IPS DF 19.7 (cell line): ENCODE measurements around the gene NCBP3.

ENCODE experiments used
- DNase-seq: peaks from one replicate; pipeline ENCODE4 v3.0.0-alpha.2; 2013; ENCODE audit warnings: low read depth, low spot score

The NCBP3 gene, protein sequence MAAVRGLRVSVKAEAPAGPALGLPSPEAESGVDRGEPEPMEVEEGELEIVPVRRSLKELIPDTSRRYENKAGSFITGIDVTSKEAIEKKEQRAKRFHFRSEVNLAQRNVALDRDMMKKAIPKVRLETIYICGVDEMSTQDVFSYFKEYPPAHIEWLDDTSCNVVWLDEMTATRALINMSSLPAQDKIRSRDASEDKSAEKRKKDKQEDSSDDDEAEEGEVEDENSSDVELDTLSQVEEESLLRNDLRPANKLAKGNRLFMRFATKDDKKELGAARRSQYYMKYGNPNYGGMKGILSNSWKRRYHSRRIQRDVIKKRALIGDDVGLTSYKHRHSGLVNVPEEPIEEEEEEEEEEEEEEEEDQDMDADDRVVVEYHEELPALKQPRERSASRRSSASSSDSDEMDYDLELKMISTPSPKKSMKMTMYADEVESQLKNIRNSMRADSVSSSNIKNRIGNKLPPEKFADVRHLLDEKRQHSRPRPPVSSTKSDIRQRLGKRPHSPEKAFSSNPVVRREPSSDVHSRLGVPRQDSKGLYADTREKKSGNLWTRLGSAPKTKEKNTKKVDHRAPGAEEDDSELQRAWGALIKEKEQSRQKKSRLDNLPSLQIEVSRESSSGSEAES

DNA sequence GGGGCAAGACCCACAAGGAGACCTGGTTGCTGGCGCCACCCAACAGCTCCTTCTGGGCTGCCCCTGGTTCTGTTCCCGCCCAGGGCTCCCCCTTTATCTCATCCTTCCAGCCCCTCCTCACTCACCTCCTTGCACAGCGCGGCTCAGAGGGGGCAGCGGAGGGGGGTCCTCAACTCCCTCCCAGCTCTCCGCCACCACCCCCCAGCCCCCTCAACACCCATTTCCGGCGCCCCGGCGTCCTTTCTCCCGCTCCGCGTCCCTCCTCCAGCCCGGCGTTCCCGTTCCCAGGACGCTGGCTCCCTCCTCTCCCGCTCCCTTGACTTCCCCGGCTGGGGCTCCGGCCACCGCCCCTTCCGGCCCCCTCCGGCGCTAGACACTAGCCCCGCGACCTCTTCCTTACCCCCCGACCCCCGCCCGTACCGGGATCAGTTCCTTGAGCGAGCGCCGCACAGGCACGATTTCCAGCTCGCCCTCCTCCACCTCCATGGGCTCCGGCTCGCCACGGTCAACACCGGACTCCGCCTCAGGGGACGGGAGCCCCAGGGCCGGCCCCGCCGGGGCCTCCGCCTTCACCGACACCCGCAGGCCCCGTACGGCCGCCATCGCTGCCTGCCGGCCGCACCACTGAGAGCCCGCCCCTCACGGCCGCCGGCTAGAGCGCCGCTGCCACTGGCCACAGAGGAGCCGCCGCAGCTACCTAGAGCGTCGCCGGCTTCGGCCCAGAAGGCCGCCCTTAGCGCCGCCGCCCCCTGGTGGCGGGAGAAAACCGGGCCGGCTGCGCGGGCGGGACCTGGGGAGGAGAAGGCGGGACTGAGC lies at the start of gene NCBP3:
Gene NCBP3, minus strand, starts transcription at position 626 of the 816 bp plus-strand sequence. Its CDS starts 23 bp downstream, at position 603.
- no peak for DNase-seq

DNA sequence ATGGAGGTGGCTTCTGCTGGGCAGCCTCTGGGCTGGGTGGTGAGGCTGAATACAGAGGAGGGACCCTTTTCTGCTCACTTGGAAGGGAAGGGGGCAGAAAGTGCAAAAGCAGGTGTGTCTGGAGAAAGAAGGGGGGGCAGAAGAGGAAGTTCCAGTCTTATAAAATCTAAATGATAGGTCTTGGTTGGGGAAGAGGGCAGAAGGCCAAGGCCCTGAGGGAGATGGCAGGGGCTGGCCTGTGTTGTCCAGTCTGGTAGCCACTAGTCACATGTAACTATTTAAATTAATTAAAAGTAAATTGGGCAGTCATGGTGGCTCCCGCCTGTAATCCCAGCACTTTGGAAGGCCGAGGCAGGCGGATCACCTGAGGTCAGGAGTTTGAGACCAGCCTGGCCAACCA lies 49.3 kb upstream of the NCBP3 start:
- no peak for DNase-seq

DNA sequence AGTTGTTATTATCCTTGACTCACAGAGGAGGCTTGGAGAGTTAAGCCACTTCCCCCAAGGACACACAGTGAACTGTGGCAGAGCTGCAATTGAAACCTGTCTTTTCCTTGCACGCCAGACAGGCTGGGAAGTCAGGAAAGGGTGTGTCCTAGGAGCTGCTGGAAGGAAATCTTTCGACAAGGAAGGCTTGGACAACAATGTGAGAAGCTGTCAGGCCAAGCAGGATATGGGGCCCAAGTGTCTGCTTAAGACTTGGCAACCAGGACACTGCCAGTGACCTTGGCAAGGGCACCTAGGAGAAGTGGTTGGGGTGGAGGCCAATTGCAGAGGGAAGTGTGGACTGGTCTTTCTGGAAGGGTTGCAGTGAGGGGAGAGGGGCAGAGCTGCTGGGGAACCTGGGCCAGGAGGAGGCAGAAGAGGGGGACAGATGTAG lies 48.9 kb upstream of the NCBP3 start:
- no peak for DNase-seq

DNA sequence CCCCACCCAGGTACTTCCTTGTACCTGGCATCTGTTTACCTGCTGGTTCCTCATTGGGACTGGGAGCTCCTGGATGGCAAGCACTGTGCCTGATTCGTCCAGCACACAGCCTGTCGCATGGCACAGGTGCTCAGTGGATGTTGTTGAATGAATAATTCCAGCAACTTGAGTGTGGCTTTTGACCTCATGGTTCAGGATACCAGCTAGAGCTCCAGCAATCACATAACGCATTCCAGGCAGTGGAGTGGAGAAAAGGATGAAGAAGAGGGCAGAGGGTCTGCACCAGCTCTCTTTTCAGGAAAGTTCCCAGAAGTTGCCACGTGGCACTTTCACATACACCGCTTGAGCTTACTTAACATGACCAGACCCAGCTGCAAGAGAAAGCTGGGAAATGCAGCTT lies 48.1 kb upstream of the NCBP3 start:
- DNase-seq, result no peak

DNA sequence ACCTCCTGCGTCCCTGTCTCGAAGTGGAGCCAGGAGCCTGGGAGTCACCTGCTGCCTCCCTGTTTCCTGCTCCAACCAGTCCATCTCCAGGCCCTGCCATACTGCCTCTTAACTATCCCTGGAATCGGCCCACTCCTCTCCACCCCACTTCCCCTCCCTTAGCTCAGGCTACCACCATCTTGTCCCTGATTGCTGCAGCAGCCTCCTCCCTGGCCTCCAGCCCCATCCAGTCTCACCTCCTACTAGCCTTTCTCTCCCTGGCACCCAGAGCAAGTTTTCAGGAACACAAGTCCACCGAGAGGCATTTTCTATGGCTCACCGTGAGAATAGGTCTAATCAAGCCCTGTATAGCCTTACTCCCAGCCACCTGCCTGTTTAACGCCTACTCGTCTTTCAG lies 47.7 kb upstream of the NCBP3 start:
- DNase-seq, result no peak

DNA sequence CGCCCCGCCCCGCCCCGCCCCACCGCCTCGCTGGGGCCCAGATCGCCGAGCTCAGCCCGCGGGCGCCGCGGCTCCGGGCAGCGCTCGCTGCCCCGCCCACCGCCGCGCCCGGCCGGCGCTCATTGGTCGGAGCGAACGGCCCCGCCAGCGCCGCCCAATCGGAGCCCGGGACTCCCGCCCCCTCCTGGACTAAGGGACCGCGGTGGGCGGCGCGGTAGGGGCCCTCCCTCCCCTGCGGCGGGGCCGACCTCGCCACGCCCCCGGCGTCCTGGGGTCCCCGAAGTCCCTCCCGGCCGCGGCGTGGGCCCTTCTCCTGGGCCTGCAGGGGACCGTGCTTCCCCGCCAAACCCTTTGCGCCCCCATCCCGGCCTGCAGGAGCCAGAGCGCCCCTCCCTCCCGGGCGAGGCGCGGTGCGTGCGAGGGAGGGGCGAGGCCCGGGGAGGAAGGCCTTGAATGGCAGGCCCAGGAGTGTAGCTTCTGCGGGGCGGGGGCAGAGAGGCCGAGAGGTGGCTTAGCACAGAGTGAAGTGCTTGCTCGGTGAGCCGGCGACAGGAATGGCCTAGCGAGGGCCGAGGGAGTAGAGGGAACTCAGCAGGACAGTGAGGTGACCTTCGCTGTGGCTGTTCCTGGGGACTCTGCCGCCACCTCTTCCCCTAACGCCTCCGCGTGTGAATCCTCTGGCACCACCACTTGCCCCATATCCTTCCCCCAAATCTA lies 47.1 kb upstream of the NCBP3 start, which contains the start of gene CAMKK1:
Gene CAMKK1, minus strand, starts transcription at position 51 of the 717 bp plus-strand sequence. CDS start 7,366 bp downstream, outside the sequence.
- DNase-seq, result no peak

DNA sequence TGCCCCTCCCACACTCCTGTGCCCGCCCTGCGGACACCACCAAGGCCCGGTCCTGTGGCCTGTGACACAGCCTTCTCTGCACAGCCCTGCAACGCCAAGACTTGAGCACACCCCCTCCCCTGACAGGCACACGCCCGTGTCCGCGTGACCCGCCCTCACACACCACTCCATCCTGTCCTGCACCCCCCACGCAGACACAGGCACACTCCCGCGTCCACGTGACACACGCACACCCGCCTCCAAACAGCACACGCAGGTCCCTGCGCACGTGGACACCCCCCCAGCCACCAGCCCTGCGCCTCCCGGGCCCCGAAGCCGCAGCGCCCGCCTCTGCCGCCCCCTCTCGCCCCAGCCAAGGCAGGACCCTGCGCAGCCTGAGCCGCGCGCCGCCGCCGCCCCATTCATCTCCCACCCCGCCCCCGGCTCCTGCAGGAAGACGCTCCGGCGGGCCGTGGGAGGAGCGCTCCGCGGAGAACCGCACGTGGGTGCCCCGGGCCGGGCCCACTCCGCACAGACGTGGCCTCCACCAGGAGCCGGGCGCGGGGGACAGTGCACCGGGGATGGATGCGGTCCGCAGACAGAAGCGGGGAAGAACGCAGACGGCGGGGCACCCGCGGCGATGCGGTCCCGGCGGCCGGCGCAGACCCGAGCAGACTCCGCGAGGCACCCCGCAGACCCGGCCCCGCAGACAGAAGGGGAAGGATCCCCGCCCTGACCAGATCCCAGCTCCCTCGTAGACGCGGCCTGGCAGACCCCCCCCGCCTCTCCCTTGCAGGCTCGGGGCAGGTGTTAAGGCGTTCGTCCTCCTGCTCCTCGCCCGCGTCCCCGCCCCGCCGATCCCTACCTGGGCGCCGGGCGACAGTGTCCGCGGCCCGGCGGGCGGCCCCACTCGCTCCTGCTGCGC lies 46.3 kb upstream of the NCBP3 start:
- no peak for DNase-seq

DNA sequence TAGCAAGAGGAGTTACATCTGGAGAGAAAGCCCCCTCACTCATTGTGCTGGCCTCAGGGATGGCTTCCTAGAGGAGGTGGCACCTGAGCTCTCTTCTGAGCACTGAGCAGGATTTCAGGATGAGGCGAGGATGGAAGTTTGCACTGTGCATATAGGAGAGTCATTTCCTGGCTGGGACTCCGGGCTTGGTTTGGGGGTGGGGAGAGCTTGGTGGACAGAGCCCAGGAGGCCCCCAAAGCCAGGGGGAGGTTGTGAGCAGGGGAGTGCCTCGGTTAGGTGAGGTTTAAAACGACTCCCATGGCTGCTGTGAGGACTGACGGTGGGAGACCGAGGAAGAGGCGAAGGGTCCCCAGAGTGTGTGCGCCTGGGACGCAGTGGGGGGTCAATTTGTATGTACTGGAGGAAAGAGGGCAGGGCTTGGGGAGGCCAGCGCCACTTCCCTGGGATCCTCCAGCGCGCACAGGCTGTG lies 45.6 kb upstream of the NCBP3 start:
- DNase-seq, result no peak

DNA sequence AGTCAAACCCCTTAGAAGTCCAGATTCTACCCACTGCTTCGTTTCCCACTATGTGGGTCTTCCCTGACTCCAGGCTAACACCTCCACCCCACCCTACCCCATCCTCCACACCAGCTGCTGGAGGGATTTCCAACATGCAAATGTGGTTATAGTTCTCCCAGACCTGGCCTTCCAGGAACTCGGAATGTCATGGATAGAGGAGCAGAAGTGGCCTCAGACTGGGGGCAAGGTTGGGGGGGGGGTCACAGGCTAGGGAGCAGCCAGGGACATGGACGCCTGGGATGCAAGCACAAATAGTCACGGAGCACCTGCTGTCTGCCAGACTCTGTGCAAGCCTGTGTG lies 44.8 kb upstream of the NCBP3 start:
- no peak for DNase-seq

DNA sequence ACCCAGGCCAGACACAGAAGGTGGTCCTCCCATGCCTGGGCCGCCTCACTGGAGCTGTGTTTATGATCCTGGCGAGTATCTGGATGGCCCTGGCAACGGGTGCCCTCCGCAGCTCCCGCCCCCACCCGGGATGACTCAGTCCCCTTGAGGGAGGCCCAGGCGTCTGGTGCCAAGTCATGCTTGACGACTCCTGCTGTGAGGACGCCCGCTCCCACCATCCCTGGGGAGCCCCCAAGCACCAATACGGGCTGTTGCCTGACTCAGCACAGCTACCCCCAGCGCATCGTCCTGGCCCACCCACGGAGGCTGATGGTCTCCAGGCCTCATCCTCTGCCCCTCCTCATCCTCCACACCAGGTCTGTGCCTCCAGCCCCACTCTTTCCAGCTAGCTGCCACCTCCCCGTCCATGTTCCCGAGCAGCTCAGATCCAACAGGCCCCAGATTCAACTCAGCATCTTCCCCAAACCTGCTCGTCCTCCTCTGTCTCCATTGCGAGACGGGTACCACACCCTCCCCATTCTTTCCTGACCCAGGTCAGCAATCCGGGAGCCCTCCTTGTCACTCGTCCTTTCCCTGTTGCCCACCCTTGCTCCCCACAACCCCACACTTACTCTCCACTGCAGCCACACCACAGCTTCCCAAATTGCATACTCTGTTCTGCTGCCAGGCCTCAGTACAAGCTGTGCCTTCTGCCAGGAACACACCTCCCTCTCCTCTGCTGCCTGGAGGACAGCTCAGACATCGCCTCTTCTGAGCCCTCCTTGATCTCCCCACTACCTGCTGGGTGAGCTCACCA lies 44.2 kb upstream of the NCBP3 start:
- no peak for DNase-seq

DNA sequence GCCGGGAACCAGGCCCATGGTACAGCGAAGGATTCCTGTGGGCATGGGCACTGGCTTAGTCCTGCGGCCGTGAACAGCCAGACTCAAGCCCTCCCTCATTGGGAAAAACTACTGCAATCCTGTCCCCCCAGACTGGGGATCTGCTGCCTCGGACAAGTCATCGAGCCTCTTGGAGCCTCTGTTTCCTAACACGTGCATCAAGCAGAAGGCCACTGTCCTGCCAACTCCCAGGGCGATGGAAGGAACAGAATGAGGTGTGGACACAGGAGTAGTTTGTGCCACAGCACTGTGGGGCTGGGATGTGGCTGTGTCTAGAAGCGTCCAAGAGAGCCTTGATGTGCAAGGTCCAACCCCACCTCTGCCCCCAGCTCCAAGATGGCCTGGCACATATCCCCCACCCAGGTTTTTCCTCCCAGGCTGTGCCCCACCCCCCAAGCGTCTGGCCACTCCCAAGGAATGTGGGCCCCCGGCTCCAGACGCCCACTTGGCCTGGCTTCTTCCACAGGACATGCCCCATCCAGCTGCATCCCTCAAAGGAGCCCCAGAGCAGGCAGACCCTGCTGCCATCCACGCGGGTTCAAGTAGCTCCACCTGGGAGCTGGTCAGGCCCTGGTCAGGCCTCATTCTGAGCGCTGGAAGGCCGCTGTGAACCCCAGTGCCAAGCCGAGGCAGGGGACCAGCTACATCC lies 43.4 kb upstream of the NCBP3 start:
- no peak for DNase-seq

DNA sequence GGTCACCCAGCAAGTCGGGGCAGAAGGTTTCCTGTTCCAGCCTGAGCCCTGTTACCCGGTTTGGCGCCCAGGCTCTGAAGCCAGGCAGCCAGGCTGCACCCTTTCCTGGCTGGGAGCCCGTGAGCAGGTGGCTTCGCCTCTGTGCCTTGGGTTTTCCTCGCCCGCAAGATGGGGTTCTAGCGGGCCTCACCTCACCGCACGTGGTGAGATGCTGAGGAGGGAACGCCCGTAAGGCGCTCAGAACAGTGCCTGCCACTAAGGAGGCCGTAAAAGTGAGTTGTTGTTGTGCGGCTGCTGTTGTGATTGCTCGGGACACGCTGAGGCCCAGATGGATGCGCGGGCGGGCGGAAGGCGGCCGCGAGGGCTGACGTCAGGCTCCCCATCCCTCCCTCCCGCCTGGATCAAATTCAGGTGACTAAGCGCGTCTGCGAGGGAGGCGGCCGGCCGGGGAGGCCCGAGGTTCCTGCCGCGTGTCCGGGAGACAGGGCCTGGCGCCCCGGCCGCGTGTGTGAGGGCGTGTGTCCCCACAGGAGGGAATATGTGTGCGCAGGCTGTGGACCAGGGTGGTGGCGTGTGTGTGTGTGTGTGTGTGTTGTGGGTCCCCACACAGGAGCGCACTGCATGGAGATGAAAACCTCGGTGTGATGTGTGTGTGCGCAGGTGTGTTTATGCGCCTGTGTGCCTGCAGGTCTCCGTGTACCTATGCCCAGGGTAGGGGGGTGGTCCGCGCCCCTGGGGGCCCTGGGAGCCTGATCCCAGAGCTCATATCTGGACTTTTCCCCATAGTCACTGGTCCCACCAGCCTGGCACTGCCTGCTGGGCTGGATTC lies 42.5 kb upstream of the NCBP3 start:
- no peak for DNase-seq

DNA sequence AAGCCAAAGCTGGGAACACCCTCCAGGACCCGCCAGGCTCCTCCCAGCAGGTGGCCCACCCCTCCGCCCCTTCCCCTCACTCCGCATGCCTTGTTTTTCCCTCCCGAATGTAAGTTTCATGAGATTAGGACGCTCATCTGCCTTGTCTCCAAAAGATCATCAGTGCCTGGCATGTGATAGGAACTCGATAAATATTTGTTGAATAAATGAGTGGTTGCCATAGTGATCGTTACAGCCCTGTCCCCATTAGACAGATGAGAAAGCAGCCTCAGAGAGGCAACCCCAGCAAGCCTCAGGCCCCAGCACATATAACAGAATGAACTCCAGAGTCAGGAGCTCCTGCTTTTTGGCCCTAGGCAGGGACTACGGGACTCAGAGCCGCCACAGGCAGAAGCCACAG lies 41.8 kb upstream of the NCBP3 start:
- no peak for DNase-seq

DNA sequence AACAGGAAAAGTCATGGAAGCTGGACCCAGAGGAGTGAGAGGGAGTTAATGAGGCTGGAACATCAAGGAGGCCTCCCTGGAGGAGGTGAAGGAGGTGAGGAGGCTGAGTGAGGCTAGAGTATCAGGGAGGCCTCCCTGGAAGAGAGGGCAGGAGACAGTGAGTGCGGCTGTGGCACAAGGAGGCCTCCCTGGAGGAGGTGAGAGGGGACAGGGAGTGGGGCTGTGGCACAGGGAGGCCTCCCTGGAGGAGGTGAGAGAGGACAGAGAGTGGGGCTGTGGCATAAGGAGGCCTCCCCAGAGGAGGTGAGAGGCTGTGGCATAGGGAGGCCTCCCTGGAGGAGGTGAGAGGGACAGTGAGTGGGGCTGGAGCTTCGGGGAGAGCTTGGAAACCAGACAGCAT lies 41.3 kb upstream of the NCBP3 start:
- DNase-seq, result no peak

DNA sequence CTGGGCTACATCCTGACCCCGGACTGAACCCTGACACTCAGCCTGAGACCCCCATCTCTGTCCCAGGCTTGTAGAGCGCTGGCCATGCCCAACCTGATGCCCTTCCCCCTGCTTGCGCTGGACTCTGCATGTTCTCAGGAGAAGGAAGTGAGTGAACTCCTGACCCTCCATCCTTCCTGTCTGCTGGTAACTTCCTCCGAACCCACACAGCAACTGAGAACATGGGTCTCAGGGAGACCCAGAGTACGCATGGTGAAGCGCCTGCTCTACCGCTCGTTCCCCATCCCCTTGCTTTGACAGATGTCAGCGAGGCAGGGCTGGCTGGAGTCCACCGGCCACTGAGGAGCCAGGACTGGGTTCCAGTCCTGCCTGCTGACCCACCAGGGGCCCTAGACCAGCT lies 40.7 kb upstream of the NCBP3 start:
- no peak for DNase-seq

DNA sequence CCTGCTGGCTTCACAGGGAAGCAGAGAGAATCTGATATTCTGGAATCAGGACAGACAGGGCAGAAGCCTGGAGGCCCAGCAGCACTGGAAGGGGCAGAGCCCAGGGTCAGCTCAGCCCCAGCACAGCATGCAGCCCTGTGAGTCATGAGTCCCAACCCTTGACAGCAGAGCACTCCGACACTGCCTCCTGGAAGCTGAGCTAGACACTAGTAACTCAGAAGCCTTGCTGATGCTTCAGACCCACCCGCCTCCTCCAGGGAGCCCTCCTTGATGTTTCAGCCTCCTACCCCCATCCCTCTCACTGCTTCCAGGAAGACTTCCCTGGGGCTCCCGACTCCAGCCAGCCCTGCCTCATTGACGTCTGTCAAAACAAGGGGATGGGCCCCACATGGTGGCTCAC lies 39.9 kb upstream of the NCBP3 start:
- no peak for DNase-seq

DNA sequence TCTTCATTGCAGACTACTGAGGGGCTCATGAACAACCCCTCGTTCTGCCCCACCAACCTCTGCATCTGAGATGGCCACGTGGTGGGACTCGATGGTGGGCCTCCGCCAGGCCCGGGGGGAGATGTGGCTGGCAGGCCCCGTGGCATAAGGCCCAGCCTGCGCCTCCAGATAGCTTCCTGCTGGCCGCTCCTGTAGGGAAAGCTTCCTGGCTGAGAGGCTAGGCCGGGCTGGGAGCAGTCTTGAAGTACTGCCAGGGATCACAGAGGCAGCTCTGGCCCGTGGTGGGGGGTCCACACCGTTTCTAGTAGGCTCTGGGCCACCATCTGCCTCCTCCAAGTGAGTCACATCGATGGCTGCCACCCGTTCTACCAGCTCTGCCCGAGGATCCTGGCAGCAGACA lies 39.2 kb upstream of the NCBP3 start:
- no peak for DNase-seq

DNA sequence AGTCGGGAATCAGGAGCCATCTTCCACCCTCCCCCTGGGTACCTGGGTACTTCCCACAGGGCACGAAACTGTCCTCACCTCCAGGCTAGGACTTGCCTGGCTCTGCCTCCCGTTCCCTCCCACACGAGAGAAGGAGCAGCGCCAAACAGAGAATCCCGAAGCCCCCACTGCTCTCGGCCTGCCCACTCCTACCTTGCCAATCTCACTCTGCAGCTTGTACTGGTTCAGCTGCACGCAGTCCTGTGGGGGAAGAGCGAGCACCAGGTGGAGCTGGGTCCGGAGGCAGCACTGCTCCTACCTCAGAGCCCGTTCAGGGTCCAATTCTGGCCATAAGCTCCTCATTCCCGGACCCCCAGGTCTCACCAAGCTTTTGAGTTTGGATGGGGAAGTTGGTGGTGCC lies 38.1 kb upstream of the NCBP3 start:
- no peak for DNase-seq
